CD4-positive, alpha-beta T cell treated with Interleukin-1 beta for 1 hour (primary cell): ENCODE measurements around the gene FAIM2.
"Not testable (repeated sequence)": the region's sequence is repeated elsewhere in the genome, so short reads cannot be mapped to it uniquely, and the experiment has no call there.

ENCODE experiments used
- DNase-seq, 2 donors: peaks; one replicate each; pipeline ENCODE4 v3.0.0-alpha.2; 2020 to 2022

Gene FAIM2

DNA sequence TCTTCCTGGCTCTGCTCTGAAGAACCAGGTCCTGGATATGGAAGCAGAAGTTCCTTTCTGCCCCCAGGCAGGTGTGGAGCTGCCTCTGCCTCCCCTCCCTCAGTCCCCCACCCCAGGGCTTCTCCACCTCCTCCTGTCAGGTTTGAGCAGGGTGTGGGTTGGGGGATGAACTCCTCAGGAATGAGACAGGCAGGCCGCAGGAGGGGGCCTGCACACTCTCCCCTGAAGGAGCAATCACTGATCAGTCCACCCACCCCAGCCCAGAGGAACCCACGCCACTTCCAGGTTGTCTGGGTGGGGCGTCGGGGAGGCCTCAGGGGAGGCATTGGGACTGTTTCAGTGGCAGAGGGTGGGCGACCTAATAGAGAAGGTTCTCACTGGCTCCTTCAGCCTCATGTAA lies 26.6 kb downstream of the FAIM2 start:
- DNase-seq = no peak

DNA sequence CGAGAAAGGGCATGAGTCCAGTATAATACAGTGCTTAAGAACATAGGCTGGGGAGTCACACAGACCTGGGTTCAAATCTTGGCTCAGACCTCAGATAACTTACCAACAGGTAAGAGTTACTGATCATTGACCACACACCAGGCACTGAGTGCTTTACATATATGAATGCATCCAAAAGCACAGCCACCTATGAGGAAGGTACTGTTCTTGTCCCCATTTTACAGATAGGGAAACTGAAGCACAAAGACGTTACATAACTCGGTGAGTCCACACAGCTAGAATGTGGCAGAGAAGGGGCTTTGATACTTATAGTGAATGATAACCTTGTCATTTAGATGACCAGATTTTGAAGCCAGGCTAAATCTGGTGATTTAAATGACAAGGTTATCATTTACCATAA lies 27.6 kb downstream of the FAIM2 start:
- no peak for DNase-seq

DNA sequence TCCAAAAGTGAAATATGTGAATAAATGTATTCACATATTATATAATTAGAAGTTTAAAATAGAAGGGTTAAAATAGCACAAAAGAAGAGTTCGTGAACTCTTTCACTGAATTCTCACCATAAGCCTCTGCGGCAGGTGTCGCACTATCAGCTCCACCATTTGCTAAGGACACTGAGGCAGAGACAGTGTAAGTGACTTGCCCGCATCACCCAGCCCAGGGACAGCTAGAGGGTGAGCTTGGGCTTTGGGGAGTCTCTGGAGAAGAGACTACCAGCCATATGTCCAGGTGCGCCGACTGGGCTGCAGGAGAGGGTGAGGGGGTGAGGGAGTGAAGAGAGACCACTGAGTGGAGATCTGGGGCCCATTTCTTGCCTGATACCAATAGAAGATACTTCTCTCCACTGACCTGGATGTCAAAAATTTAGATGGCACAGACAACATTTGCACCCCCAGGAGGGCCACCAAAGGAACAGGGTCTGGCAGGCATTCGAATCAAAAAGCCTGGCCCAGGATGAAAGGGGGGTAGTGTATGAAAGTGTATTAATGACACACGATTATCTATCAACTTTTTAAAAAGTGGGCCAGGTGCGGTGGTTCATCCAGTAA lies 28.5 kb downstream of the FAIM2 start:
- no peak for DNase-seq

DNA sequence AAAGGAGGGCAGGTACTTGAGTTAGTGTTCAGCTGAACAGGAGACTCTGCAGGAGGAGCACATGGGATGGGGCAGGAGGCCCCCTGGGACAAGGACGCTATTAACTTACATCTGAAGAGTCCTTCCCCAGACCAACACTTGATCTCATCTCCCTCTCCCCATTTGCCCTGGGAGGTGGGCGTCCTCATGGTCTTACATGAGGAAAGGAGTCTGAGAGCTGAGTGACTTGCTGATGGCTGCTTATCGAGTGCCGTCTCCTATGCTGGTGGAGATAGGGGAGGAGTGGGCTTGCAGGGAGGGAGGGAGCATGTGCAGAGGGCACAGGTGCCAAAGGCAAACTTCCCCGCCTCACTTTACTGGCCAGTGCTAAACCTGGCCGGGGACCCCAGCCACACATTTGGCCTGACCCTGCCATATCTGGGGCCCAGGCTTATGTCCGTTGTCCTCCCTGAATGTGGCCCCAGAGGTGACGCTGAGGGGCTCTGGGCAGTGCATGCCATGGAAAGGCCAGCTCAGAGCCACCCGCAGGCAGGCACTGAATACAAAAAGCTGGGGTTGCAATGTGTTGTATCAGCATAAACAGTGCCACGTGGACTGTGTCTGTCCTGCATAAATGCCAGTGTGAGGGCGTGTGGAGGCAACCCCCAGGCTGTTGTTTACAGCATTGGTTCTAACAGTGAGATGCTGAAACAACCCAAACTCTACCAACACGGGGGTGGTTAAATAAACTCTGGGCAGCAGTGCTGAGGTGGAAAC lies 29.4 kb downstream of the FAIM2 start:
- no peak for DNase-seq

DNA sequence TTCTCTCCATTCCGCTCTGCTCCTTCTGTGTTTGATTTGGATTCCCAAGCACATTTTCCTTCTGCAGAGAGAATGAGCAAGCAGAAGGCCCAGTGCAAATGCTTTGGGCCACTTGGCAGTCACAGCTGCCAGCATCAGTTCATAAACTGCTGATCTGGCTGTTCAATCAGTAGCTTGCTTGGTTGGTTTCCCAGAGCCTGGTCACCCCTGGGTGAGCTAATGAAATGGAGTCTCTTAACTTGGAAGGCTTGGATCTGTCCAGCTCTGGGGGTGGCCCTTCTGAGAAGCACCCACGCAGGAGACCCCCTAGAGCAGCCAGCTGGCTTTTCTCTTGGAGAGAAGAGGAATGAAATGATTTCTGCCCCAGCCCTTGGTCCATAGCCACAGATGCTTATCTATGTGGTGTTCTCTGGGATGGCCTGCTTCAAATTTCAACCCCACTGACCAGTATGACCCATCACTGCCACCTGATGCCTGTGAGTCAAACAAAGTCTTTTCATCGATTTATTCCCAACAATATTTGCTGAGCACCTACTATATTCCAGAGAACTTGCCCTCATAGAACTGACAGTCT lies 30.3 kb downstream of the FAIM2 start:
- no peak for DNase-seq

DNA sequence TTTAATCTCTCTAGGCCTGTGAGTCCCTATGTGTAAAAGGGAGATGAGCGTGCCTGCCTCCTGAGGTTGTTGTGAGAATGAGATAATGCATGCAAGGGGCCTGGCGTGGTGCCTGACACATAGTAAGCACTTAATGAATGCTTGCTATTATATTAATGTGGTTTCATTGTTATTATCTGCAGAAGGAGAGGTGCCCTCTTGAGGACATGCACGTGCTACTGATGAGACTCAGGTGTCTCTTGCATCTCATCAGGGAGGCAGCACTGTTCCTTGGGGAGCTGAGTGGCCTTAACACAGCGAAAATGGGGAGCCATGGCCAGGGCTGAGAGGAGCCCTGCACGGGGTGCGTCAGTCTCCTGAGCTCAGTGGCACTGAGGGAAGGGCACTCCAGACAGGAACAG lies 30.9 kb downstream of the FAIM2 start:
- no peak for DNase-seq

DNA sequence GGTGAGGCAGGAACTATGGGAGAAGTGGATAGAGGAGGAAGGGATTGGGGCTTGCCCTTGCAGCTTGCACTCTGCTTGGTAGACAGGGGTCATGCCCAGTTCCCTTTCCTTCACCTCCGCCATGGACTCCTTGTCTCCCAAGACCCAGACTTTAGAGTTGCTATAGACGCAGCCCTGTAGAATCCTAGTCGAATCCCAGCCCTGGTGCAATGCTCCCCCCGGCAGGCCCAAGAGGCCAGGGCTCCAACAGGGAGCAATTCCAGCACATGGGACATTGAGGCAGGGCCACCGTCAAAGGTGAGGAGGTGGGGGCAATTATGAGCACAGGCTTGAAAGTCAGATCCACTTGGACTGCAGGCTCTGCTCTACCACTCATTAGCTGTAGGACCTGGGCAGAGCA lies 31.3 kb downstream of the FAIM2 start:
- no peak for DNase-seq

DNA sequence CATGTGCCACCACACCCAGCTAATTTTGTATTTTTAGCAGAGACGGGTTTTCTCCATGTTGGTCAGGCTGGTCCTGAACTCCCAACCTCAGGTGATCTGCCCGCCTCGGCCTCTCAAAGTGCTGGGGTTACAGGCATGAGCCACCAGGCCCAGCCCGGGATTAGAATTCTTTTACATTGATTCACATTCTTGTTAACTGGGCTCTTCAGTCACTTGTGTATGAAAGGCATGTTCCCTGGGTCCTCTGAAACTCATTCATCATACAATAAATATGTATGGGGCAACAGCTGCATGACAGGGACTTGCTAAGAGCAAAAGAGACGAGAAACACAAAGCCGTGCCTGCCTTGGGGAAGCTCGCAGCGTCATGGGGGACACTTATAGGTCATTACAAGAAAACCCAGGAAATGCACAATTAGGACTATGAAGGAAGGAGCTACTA lies 31.9 kb downstream of the FAIM2 start:
- DNase-seq = not testable (repeated sequence)

DNA sequence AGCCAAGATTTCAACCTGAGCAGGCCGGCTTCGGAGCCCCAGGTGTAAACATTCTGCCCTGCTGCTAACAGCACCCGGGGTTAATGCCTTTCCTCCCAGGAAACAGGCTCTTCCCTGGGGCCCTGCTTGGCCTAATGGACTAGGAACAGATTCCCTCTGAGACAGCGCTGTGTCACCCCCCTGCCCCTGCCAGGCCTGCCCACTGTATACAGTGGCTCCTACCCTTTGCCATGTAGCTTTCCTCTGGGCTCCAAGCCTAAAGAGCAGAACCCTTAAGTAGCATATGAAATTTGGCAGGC lies 32.5 kb downstream of the FAIM2 start:
- DNase-seq = no peak

DNA sequence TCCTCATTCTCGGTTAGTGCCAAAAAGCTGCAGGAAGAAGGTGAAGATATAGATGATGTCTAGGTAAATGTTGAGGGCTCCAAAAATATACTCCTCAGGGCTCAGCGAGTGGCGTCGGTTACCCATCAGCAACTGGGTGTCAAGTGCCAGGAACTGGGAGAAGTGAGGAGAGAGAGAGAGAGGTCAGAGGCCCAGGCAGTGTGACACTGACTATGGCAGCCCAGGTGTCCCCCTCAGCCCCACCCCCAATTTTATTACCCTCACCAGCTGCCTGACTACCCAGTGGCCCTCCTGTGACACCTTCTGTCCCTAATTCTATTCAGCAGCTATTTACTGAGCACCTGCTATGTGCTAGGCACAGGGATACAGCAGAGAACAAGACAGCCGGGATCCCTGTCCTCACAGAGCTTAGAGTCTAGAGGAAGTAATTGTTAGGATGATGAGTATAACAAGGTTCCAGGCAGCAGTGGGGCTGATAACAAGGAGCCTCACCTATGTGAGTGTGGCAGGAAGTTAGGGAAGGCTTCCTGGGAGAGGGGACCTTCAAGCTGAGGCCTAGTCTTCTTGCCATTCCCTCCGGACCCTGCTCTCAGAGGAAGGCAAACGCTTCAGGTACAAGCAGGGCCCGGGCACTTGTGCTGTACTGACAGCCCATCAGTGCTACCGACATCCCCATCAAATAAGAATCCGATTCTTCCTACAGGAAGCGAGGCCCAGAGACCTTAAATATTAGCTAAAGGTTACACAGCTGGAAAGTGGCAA lies 33.0 kb downstream of the FAIM2 start:
- no peak for DNase-seq

DNA sequence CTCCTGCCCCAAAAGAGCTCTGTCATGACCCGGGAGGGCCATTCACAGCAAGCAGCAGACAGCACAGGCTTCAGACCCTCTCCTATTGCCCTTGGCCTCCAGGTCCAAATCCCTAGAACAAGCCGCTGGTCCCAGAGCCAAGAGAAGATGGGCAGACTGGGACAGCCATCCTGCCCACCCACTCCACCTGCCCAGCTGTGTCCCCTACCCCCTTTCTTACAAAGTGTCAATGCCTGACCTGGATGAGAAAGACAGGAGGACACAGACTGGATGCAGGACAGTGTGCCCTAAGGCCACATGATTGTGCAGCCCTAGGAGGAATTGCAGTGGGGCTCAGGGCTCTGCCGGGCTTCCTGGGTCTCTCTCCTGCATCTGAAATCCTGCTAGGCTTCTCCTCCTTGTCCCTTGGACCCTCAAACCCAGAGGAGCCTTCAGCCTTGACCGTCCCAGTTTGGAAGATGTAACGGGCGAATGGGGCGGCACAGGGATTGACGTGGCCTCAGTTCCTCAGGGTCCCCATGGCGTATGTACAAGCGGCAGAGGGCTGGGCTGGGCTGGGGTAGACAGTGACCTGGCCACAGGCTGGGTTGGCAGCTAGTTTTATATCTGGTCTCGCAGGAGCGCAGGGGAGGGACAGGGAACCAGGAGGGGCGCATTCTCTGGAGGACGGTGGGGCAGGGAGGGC lies 33.7 kb downstream of the FAIM2 start:
- no peak for DNase-seq

DNA sequence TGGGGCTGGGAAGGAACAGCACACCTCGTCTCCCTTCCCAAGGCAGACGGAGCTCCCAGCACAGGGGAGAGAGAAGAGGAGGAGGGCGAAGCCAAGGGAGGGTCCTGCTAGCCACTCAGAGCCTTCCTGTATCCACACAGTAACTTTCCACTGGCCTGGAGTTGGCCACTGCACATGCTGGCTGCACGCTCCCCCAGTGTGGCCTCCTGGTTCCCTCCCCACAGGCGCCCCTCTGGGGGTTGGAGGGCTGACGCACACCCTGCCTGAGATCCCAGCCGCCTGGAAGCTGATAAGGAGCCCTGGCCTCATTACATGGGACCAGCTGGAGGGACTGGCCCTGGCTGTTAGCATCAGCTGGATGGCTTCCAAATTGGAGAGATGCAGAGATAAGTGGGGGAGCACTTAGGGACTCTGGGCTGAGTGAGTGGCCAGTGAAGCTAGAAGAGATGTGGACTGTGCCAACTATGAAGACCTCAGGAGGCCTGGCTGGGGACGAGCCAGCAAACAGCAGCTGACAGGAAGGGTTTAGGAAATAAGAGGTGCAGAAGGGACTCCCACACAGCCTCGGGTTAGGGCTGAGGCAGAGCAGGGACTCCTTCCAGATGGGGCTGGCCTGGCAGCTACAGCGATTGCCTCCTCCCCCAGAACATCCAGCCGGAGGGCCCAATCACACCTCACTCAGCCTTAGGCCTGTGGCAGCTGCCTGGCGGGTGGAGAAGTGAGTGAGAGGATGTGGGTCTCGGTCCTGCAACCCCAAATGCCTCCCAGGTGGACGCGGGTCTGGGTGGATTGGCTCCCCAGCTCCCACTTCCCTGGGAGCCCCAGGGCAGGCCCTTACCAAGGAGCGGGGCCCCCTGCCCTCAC lies 34.5 kb downstream of the FAIM2 start:
- DNase-seq = no peak

DNA sequence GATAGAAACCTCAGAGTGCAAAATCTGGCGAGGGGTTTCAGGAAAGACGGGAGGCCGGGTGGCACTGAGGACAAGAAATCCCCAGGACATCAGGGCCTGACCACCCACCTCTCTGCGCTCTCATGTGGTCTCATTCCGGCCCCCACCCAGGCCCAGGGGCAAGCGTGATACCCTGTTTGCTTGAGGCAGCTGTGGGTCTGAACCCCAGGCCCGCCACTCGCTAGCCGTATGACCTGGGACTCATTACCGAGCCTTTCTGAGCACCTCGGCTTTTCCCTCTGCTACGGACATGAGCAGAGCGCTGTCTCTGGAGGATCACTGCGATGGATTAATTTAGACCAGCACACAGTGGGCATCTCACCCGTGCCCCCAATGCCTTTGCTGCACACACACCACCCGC lies 35.3 kb downstream of the FAIM2 start:
- DNase-seq = no peak

DNA sequence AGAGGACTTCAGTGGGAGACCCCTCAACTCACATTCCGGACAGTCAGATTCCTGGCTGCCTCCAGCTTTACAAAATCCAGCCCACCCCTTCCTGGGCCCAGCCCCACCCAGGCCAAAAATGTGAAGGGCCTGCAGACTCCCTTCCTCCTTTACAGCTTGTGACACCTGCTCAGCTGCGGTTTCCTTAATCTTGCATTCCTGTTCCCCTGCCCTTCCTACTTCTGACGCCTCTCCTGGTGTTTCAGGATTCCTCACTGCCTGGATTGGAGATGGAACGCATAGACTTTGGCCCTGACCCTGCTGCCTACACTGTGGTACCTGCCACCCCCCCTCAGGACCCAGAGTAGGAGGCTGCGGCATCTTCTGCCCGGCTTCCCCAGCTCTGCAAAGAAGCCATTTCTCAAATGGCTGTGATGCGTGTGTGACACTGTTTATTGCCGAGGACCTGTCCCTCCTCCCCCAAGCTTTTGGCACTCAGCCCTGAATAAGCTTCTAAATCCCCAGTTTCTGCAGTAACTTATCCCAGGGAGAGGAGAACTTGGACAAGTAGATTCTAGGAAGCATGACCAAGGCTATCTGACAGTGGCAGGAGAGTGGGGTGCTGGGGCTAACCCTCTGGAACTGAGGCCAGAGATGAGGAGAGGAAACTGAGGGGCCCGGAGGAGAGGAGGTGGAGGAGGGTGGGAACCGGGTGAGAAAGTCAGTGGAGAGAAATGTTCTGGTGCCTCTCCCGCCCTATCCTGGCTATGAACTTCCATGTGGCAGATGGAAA lies 35.9 kb downstream of the FAIM2 start:
- DNase-seq = no peak

DNA sequence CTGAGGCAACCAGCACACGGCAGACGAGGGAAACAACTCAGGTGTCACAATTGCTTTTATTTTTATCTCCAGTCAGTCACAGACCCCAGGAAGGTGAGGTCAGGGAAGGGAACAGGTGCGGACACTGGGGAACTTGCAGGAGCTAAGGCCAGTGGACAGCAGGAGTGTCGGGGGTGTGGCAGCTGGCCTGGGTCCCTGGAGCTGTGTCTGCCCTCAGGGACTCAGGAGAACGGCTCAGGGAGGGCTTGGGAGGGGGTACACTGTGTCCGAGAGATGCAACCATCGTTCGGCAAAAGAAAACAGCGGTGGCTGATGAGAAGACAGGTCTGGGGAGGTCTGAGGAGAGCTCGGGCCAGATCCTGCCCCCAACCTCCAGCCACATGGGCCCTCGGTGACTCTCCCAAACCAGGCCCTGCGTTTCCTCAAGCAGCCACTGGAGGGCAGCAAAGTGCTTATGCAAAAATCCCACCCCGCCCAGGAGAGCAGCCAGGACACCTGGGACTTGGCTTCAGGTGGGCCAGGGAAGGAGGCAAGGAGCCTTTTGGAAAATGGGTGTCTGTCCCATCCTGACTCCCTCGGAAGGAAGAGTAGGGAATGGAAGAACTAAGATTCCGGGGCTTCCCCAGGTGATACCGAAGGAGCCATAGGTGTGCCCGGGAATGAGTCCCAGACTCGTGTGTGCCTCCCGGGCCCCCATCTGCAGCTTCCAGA lies 36.7 kb downstream of the FAIM2 start:
- DNase-seq = peak; percentile 67 to 74

DNA sequence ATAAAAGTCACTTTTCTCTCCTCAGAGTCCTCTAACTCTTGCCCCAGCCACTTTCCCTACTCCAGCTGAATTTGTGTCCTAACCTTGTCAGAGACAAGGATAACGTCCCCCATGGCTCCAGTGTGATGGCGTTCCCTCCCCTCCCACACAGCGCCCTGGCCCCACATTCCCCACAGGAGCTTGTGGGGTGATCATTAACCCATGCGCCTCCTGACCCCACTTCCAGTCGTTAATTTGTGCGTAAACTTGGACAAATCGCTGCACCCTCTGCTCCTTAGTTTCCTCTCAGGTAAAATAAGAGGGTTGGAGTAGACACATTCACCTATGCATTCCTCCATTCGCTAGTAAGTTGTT lies 37.9 kb downstream of the FAIM2 start:
- DNase-seq = no peak

DNA sequence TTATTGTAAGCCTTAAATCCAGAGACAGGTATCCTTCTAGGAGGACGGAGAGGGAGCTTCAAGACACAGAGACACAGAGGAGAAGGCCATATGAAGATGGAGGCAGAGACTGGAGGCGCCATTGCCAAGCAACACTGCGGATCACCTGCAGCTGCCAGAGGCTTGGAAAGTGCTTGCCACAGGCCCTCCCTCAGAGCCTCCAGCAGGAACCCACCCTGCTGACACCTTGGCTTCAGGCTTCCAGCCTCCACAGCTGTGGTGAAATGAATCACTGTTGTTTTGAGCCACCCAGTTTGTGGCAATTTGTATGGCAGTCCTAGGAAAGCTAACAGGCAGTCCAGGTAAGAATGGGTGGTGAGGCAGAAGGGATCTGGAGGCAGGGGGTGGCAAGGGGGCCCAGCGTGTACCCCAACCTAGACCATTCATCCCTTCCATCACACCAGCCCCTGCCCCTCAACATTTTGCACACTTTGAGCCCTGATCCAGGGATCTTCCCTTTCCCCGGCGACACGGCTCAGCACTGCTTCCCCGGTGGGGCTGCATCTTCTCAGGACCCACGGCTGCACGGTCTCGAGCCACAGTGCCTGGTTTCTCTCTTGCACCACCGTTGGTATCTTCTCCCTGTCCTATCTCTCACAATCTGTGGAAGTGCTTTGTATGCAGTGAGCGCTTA lies 38.5 kb downstream of the FAIM2 start:
- no peak for DNase-seq

DNA sequence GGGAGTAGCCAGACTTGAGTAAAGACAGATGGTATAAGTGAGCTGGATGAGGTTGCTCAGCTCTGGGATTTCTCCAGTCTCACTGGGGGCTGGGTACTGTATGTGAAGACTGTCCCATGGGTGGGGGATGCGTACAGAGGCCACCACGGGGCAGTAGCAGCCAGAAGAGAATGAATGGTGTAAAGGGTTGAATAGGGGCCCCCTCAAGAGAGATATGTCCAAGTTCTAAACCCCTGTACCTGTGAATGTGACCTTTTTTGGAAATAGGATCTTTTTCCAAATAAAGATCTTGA lies 39.0 kb downstream of the FAIM2 start:
- no peak for DNase-seq

DNA sequence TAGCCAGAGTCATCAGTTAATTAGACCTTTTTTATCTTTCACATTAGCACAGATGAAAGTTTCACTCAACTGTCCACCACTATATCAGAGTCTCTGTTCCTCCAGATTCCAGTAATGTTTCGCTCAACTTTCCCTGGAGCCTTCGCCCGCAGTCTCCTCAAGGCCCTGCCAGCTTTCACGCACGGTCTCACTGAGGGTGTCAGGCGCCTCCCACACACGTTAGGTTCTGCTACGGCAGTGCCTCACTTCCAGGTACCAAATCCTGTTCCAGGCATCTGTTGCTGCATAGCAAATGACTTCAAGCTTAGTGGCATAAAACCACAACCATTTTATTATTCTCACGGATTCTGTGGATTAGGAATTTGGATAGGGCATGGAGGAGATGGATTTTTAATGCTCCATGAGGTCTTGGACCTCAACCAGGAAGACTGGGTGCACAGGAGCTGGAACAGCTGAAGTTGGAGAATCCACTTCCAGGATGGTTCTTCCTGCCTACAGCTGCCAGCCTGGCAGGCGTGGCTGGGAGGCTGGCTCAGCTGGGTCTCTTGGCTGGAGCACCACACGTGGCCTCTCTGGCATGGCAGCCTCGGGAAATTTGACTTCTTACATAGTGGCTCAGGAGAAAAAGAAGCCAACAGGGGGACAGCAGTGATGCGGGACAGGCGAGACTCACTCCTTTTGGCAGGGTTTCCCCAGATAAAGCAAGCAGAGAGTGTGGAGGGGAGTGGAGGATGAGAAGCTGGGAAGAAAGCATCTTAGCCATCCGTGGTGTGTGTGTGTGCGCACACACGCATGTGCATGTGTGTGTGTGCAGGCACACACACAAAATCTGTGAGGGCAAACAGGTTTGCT lies 39.5 kb downstream of the FAIM2 start:
- no peak for DNase-seq

DNA sequence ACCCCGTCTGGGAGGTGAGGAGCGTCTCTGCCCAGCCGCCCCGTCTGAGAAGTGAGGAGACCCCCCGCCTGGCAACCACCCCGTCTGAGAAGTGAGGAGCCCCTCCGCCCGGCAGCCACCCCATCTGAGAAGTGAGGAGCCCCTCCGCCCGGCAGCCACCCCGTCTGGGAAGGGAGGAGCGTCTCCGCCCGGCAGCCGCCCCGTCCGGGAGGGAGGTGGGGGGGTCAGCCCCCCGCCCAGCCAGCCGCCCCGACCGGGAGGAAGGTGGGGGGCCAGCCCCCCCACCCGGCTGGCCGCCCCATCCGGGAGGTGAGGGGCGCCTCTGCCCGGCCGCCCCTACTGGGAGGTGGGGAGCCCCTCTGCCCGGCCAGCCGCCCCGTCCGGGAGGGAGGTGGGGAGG lies 42.8 kb downstream of the FAIM2 start:
- DNase-seq = not testable (repeated sequence)
